ENCODE results near the gene CRYBB2. TPM values are rescaled to one million over a fixed set of nuclear protein-coding genes. Genes with fewer than 3 reads are reported as not detected.
"Not testable (repeated sequence)": the region's sequence is repeated elsewhere in the genome, so short reads cannot be mapped to it uniquely, and the experiment has no call there.

The CRYBB2 gene
- not detected for total RNA-seq

- intact Hi-C loops (cut with micrococcal nuclease) = no loop called here
- POLR2A ChIA-PET = no interaction called here
Observed at GRCh38 chr22:25219211-25219689, at the start of gene CRYBB2. CRYBB2 (plus strand) TSS chr22:25219639; CDS start chr22:25221430, 1,791 bp downstream.

GRCh38 chr22:25170426-25170980, 48.9 kb upstream of the CRYBB2 start:
- Mint-ChIP-seq H3K4me3 (no peak overlapping the region), H3K4me1 (ENCODE audit: low read depth) (no peaks in the 10 kb centered on the region), H3K36me3 (peaks cover 2% of the 10 kb centered on the region), H3K27ac (no peak overlapping the region), H3K27me3 (no peaks in the 10 kb centered on the region), H3K9me3 (no peaks in the 10 kb centered on the region)
- ChIA-PET POLR2A (no interaction called here), CTCF (interaction anchor here (2.6 to 4.5 kb wide), 3 partner anchors 59 to 110 kb away, joined by 11 to 36 read pairs (median 14); no protein-coding TSS in a partner anchor)
- intact Hi-C loops (cut with micrococcal nuclease) = loop anchor here (5.0 kb wide), 2 partner anchors 88 to 108 kb away; no protein-coding TSS in a partner anchor
- no peak for DNase-seq

More at GRCh38 chr22:25219211-25219689, at the start of gene CRYBB2:
- DNase-seq = no peak
- Mint-ChIP-seq H3K9me3 (no peaks in the 10 kb centered on the region), H3K4me1 (ENCODE audit: low read depth) (no peaks in the 10 kb centered on the region), H3K36me3 (no peaks in the 10 kb centered on the region), H3K27me3 (peaks cover 11% of the 10 kb centered on the region), H3K4me3 (no peak within 1 kb of the TSS), H3K27ac (no peak within 1 kb of the TSS)
- CTCF ChIA-PET = no interaction called here

GRCh38 chr22:25172153-25172552, 47.3 kb upstream of the CRYBB2 start:
- Mint-ChIP-seq H3K9me3 (no peaks in the 10 kb centered on the region), H3K4me1 (ENCODE audit: low read depth) (no peaks in the 10 kb centered on the region), H3K27ac (no peak overlapping the region), H3K4me3 (no peak overlapping the region), H3K36me3 (peaks cover 2% of the 10 kb centered on the region), H3K27me3 (no peaks in the 10 kb centered on the region)
- peak; percentile 58 for DNase-seq
- ChIA-PET POLR2A (no interaction called here), CTCF (interaction anchor here (0.7 to 4.5 kb wide), 8 partner anchors 9 to 121 kb away, joined by 3 to 36 read pairs (median 9); no protein-coding TSS in a partner anchor)
- intact Hi-C loops (cut with micrococcal nuclease) = loop anchor here (5.0 kb wide), 2 partner anchors 90 to 110 kb away; no protein-coding TSS in a partner anchor

- no peaks in the 10 kb centered on the region for H3K4me1 Mint-ChIP-seq (ENCODE audit: low read depth)
- H3K9me3 Mint-ChIP-seq = peaks cover 1% of the 10 kb centered on the region
- no peak for DNase-seq
- H3K27me3 Mint-ChIP-seq = no peaks in the 10 kb centered on the region
- ChIA-PET POLR2A (no interaction called here), CTCF (interaction anchor here (1.0 to 4.5 kb wide), 3 partner anchors 12 to 98 kb away, joined by 3 to 36 read pairs (median 10); no protein-coding TSS in a partner anchor)
- intact Hi-C loops (cut with micrococcal nuclease) = loop anchor here (5.0 kb wide), 2 partner anchors 92 to 112 kb away; no protein-coding TSS in a partner anchor
- H3K36me3 Mint-ChIP-seq = peaks cover 8% of the 10 kb centered on the region
- H3K27ac Mint-ChIP-seq = no peak overlapping the region
- H3K4me3 Mint-ChIP-seq = no peak overlapping the region
Observed at GRCh38 chr22:25174156-25174887, 45.1 kb upstream of the CRYBB2 start.

GRCh38 chr22:25174888-25175411, 44.5 kb upstream of the CRYBB2 start:
- ChIA-PET POLR2A (no interaction called here), CTCF (interaction anchor here (0.6 kb wide), 1 partner anchor 53 kb away, joined by 3 read pairs; no protein-coding TSS in a partner anchor)
- no peak overlapping the region for H3K27ac Mint-ChIP-seq
- H3K36me3 Mint-ChIP-seq = peaks cover 14% of the 10 kb centered on the region
- no peaks in the 10 kb centered on the region for H3K4me1 Mint-ChIP-seq (ENCODE audit: low read depth)
- no peak overlapping the region for H3K4me3 Mint-ChIP-seq
- no peak for DNase-seq
- intact Hi-C loops (cut with micrococcal nuclease) = loop anchor here (5.0 kb wide), 2 partner anchors 93 to 113 kb away; no protein-coding TSS in a partner anchor
- peaks cover 7% of the 10 kb centered on the region for H3K9me3 Mint-ChIP-seq
- no peaks in the 10 kb centered on the region for H3K27me3 Mint-ChIP-seq

GRCh38 chr22:25176175-25176574, 43.3 kb upstream of the CRYBB2 start:
- DNase-seq = no peak
- no peak overlapping the region for H3K27ac Mint-ChIP-seq
- H3K4me1 Mint-ChIP-seq (ENCODE audit: low read depth) = no peaks in the 10 kb centered on the region
- peaks cover 16% of the 10 kb centered on the region for H3K36me3 Mint-ChIP-seq
- ChIA-PET POLR2A (no interaction called here), CTCF (interaction anchor here (1.0 kb wide), 2 partner anchors 25 to 60 kb away, joined by 3 read pairs; no protein-coding TSS in a partner anchor)
- no peaks in the 10 kb centered on the region for H3K27me3 Mint-ChIP-seq
- intact Hi-C loops (cut with micrococcal nuclease) = no loop called here
- peaks cover 9% of the 10 kb centered on the region for H3K9me3 Mint-ChIP-seq
- H3K4me3 Mint-ChIP-seq = no peak overlapping the region

GRCh38 chr22:25176799-25177198, 42.6 kb upstream of the CRYBB2 start:
- Mint-ChIP-seq H3K4me1 (ENCODE audit: low read depth) (no peaks in the 10 kb centered on the region), H3K27ac (no peak overlapping the region), H3K27me3 (no peaks in the 10 kb centered on the region), H3K36me3 (peaks cover 16% of the 10 kb centered on the region), H3K4me3 (no peak overlapping the region), H3K9me3 (peaks cover 9% of the 10 kb centered on the region)
- DNase-seq = no peak
- ChIA-PET CTCF (interaction anchor here (1.0 kb wide), 2 partner anchors 25 to 59 kb away, joined by 3 read pairs; no protein-coding TSS in a partner anchor), POLR2A (no interaction called here)
- intact Hi-C loops (cut with micrococcal nuclease) = no loop called here

GRCh38 chr22:25177226-25177625, 42.2 kb upstream of the CRYBB2 start:
- intact Hi-C loops (cut with micrococcal nuclease) = no loop called here
- H3K27me3 Mint-ChIP-seq = no peaks in the 10 kb centered on the region
- no peak overlapping the region for H3K27ac Mint-ChIP-seq
- no peak for DNase-seq
- peaks cover 16% of the 10 kb centered on the region for H3K36me3 Mint-ChIP-seq
- CTCF ChIA-PET = interaction anchor here (1.0 kb wide), 1 partner anchor 59 kb away, joined by 3 read pairs; no protein-coding TSS in a partner anchor
- POLR2A ChIA-PET = no interaction called here
- H3K4me3 Mint-ChIP-seq = no peak overlapping the region
- peaks cover 9% of the 10 kb centered on the region for H3K9me3 Mint-ChIP-seq
- H3K4me1 Mint-ChIP-seq (ENCODE audit: low read depth) = no peaks in the 10 kb centered on the region

GRCh38 chr22:25177895-25178294, 41.5 kb upstream of the CRYBB2 start:
- no peaks in the 10 kb centered on the region for H3K4me1 Mint-ChIP-seq (ENCODE audit: low read depth)
- H3K36me3 Mint-ChIP-seq = peaks cover 16% of the 10 kb centered on the region

GRCh38 chr22:25178348-25178747, 41.1 kb upstream of the CRYBB2 start:
- CTCF ChIA-PET; H3K4me3 Mint-ChIP-seq; H3K27me3 Mint-ChIP-seq; H3K27ac Mint-ChIP-seq; H3K4me1 Mint-ChIP-seq (ENCODE audit: low read depth); intact Hi-C loops (cut with micrococcal nuclease); H3K9me3 Mint-ChIP-seq; POLR2A ChIA-PET: not testable (repeated sequence)
- peak; percentile 13 for DNase-seq
- peaks cover 16% of the 10 kb centered on the region for H3K36me3 Mint-ChIP-seq

More at GRCh38 chr22:25177895-25178294, 41.5 kb upstream of the CRYBB2 start:
- peaks cover 9% of the 10 kb centered on the region for H3K9me3 Mint-ChIP-seq
- H3K4me3 Mint-ChIP-seq = no peak overlapping the region
- intact Hi-C loops (cut with micrococcal nuclease) = no loop called here
- DNase-seq = no peak
- H3K27me3 Mint-ChIP-seq = no peaks in the 10 kb centered on the region
- ChIA-PET POLR2A (no interaction called here), CTCF (no interaction called here)
- H3K27ac Mint-ChIP-seq = no peak overlapping the region

- CTCF ChIA-PET = interaction anchor here (1.0 kb wide), 1 partner anchor 23 kb away, joined by 5 read pairs; no protein-coding TSS in a partner anchor
- H3K27me3 Mint-ChIP-seq; H3K4me3 Mint-ChIP-seq; intact Hi-C loops (cut with micrococcal nuclease); DNase-seq; H3K9me3 Mint-ChIP-seq; POLR2A ChIA-PET; H3K27ac Mint-ChIP-seq; H3K4me1 Mint-ChIP-seq (ENCODE audit: low read depth): not testable (repeated sequence)
- H3K36me3 Mint-ChIP-seq = peaks cover 16% of the 10 kb centered on the region
Observed at GRCh38 chr22:25178869-25179631, 40.4 kb upstream of the CRYBB2 start.

All from activated CD4-positive, alpha-beta memory T cell treated with anti-CD3 and anti-CD28 coated beads for 36 hours (primary cell).